ENCODE results near the gene SLC30A1. TPM values are rescaled to one million over a fixed set of nuclear protein-coding genes. Genes with fewer than 3 reads are reported as not detected.
"Not testable (repeated sequence)": the region's sequence is repeated elsewhere in the genome, so short reads cannot be mapped to it uniquely, and the experiment has no call there.

The SLC30A1 gene
- total RNA-seq, 2 donors from 2014 or later = 18.5 to 28.0 TPM

GRCh38 chr1:211547710-211548109 is 31.3 kb downstream of the SLC30A1 start:
- H3K36me3 ChIP-seq = no peaks in the 10 kb centered on the region
- H3K4me3 ChIP-seq = no peak overlapping the region
- no peak for DNase-seq
- H3K27ac ChIP-seq = no peak overlapping the region
- no peak for TF ChIP-seq CTCF (IDR thresholded peaks at IDR 0.05)
- intact Hi-C loops (cut with DNase I) = no loop called here
- H3K9ac ChIP-seq (ENCODE audit: low read depth in 2 of 2, low read length in 2 of 2) = no peak overlapping the region
- no peaks in the 10 kb centered on the region for H3K27me3 ChIP-seq
- H3K4me1 ChIP-seq = no peaks in the 10 kb centered on the region
- no peaks in the 10 kb centered on the region for H3K9me3 ChIP-seq

- intact Hi-C loops (cut with DNase I) = no loop called here
Observed at GRCh38 chr1:211546543-211546942, 32.4 kb downstream of the SLC30A1 start.

GRCh38 chr1:211543025-211543424 is 35.9 kb downstream of the SLC30A1 start:
- intact Hi-C loops (cut with DNase I) = no loop called here
- Histone ChIP-seq H3K27me3 (no peaks in the 10 kb centered on the region), H3K4me3 (no peak overlapping the region), H3K36me3 (no peaks in the 10 kb centered on the region), H3K27ac (no peak overlapping the region), H3K9ac (ENCODE audit: low read depth in 2 of 2, low read length in 2 of 2) (no peak overlapping the region), H3K9me3 (no peaks in the 10 kb centered on the region), H3K4me1 (no peaks in the 10 kb centered on the region)
- DNase-seq = no peak
- TF ChIP-seq CTCF (IDR thresholded peaks at IDR 0.05) = no peak

More at GRCh38 chr1:211546543-211546942, 32.4 kb downstream of the SLC30A1 start:
- no peaks in the 10 kb centered on the region for H3K27me3 ChIP-seq
- no peak overlapping the region for H3K27ac ChIP-seq
- no peak for TF ChIP-seq CTCF (IDR thresholded peaks at IDR 0.05)
- H3K9me3 ChIP-seq = no peaks in the 10 kb centered on the region
- no peak for DNase-seq
- no peak overlapping the region for H3K4me3 ChIP-seq
- no peaks in the 10 kb centered on the region for H3K4me1 ChIP-seq
- no peak overlapping the region for H3K9ac ChIP-seq (ENCODE audit: low read depth in 2 of 2, low read length in 2 of 2)
- no peaks in the 10 kb centered on the region for H3K36me3 ChIP-seq

GRCh38 chr1:211541720-211542477 is 37.1 kb downstream of the SLC30A1 start:
- TF ChIP-seq CTCF (IDR thresholded peaks at IDR 0.05) = no peak
- Histone ChIP-seq H3K27ac (no peak overlapping the region), H3K27me3 (no peaks in the 10 kb centered on the region)

GRCh38 chr1:211541278-211541677 is 37.7 kb downstream of the SLC30A1 start:
- H3K4me3 ChIP-seq = no peak overlapping the region
- H3K4me1 ChIP-seq = no peaks in the 10 kb centered on the region
- no peaks in the 10 kb centered on the region for H3K27me3 ChIP-seq
- H3K9ac ChIP-seq (ENCODE audit: low read depth in 2 of 2, low read length in 2 of 2) = no peak overlapping the region
- intact Hi-C loops (cut with DNase I) = no loop called here
- no peak for DNase-seq
- no peaks in the 10 kb centered on the region for H3K9me3 ChIP-seq
- no peaks in the 10 kb centered on the region for H3K36me3 ChIP-seq
- H3K27ac ChIP-seq = no peak overlapping the region
- TF ChIP-seq CTCF (IDR thresholded peaks at IDR 0.05) = no peak

More at GRCh38 chr1:211541720-211542477, 37.1 kb downstream of the SLC30A1 start:
- Histone ChIP-seq H3K36me3 (no peaks in the 10 kb centered on the region), H3K9me3 (no peaks in the 10 kb centered on the region), H3K4me3 (no peak overlapping the region), H3K9ac (ENCODE audit: low read depth in 2 of 2, low read length in 2 of 2) (no peak overlapping the region), H3K4me1 (no peaks in the 10 kb centered on the region)
- intact Hi-C loops (cut with DNase I) = no loop called here
- peak; percentile 59 for DNase-seq

- DNase-seq; H3K27ac ChIP-seq; H3K4me1 ChIP-seq; H3K4me3 ChIP-seq; intact Hi-C loops (cut with DNase I); H3K9me3 ChIP-seq; H3K9ac ChIP-seq (ENCODE audit: low read depth in 2 of 2, low read length in 2 of 2); H3K27me3 ChIP-seq; H3K36me3 ChIP-seq: not testable (repeated sequence)
Observed at GRCh38 chr1:211540824-211541223, 38.1 kb downstream of the SLC30A1 start.

All from colonic mucosa (tissue), 4 donors.